GM21529 (cell line): ENCODE results near the gene GGTLC1.

Experiments used
- ATAC-seq: cut with Tn5 transposase; IDR thresholded peaks from one replicate; pipeline ENCODE4 v1.9.1; 2021; ENCODE audit not compliant: unreplicated experiment

Gene GGTLC1

DNA sequence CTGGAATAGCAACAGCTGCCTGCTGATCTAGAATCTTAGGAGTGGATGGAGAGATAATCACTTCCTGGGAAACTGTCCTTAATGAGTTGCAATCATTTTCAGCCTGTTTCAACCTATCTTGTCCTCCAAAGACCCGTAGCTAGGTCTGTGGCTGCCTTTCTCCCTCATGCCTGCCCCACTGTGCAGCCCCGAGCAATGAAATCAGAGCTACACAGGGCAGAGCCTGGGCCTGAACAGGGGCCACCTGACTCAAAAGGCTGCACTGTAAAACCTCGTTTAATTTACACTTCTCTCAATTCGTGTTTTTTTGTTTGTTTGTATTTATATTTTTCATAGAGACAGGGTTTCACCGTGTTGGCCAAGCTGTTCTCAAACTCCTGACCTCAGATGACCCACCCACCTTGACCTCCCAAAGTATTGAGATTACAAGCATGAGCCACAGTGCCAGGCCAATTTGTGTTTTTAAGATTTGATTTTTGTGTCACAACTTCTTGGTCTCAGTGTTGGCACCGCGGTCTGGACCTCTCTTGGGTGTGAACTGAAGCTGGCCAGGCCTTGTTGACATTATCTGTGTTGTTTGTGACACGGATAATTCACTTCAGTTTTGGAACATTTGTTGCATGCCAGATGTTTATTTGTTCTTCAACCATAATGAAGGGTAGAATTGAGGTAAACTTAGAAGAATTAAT lies 21.5 kb downstream of the GGTLC1 start:
- ATAC-seq, result no peak

GRCh38 chr20:23966298-23966697 lies 22.3 kb downstream of the GGTLC1 start:
- ATAC-seq, result no peak

- no peak for ATAC-seq
Observed at GRCh38 chr20:23963941-23964340, 24.6 kb downstream of the GGTLC1 start.

GRCh38 chr20:23962272-23962671 lies 26.3 kb downstream of the GGTLC1 start:
- no peak for ATAC-seq

DNA sequence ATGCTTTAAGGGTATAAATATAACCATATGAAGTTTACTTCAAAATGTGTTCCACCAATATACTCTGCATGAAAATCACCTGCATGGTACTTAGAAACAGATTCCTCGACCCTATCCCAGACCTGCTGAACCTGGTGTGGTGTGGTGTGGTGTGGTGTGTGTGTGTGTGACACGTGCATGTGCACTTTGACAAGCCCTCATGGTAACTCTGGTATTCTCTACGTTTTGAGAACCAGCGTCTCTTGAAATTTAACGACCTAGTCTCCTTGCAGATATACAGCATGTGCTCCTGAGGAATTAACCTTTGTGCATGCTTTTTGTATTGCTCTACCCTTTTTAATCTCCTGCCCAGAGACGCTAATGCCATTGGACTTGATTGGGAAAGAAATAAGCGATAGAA lies 29.5 kb downstream of the GGTLC1 start:
- no peak for ATAC-seq

GRCh38 chr20:23955896-23956295 lies 32.7 kb downstream of the GGTLC1 start:
- ATAC-seq, result no peak

DNA sequence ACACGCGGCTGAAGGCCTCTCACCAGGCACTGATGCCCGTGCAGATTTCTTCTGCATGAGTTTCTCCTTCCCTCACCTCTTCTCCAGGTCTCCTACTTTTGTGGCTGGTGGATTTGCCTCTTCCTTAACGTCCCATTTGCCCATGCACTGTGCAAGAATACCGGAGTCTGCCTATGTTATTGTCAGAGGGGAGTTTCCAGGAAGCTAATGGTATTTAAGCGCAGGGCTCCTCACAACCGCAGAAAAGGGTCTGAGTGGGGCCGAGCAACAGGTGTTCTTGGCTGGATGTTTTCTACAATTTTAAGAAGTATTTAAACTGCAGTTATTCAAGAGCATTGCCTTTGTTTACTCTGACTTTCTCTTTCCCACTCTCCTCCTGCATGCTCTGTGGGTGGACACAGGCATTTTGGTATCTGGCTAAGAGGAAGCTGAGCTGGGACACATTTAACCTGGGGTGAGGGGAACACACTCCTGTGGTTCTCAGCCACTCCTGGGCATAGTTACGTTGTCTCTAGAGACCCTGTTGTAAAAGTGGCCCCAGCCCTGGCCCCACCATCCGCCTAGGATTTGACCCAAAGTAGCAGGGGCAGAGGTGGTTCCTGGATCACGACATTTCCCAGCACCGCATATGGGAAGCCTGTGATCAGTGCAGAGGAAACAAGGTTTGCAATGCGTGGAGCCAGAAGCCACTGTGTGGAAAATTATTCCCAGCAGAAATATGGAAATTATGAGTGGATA lies 34.4 kb downstream of the GGTLC1 start:
- no peak for ATAC-seq

GRCh38 chr20:23946206-23946605 lies 42.4 kb downstream of the GGTLC1 start:
- no peak for ATAC-seq

GRCh38 chr20:23943304-23943703 lies 45.3 kb downstream of the GGTLC1 start:
- ATAC-seq, result no peak

- ATAC-seq, result no peak
Observed at GRCh38 chr20:23939641-23940040, 48.9 kb downstream of the GGTLC1 start.

DNA sequence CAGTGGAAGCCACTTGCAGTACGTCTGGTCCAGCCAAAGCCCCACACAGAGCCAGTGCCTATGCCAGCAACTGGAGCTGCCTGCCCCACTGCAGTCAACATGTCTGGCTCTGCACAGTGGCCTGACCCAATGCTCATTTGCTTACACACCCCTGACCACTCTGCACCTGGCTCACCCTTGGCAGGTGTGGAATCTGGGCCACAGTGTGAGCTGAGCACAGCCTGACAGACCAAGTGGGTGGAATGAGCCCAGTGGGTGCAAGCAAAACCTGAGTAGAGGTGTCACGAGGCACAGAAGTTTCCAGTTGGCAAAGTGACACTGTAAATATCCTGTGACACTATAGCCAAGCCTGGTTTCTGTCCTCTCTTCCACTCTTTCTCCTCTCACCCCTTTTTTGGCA lies 49.5 kb downstream of the GGTLC1 start:
- no peak for ATAC-seq

- ATAC-seq, result no peak
Observed at GRCh38 chr20:23938118-23938438, 50.5 kb downstream of the GGTLC1 start.

GRCh38 chr20:23937303-23938117 lies 51.1 kb downstream of the GGTLC1 start:
- ATAC-seq, result no peak
